ENCODE data around the gene FUT3. TPM values are rescaled to one million over a fixed set of nuclear protein-coding genes. Genes with fewer than 3 reads are reported as not detected.

FUT3 gene
- total RNA-seq, 2 donors from 2014 or later = not detected

- Histone ChIP-seq H3K36me3 (no peaks in the 10 kb centered on the region), H3K27ac (no peak overlapping the region), H3K4me1 (peaks cover 0 to 24% of the 10 kb centered on the region in 2 donors), H3K4me3 (no peak overlapping the region), H3K27me3 (no peaks in the 10 kb centered on the region), H3K9me3 (no peaks in the 10 kb centered on the region)
- DNase-seq (ENCODE audit: low spot score) = no peak
- TF ChIP-seq CTCF (IDR thresholded peaks at IDR 0.05) = no peak
Observed at GRCh38 chr19:5831159-5831558, 20.1 kb downstream of the FUT3 start.

- H3K36me3 ChIP-seq = no peaks in the 10 kb centered on the region
- H3K27me3 ChIP-seq = no peaks in the 10 kb centered on the region
- peak overlapping the region in 1 of 2 donors; percentile 51 for H3K4me3 ChIP-seq
- peak overlapping the region; percentile 86 to 96 for H3K27ac ChIP-seq
- H3K9me3 ChIP-seq = no peaks in the 10 kb centered on the region
- DNase-seq (ENCODE audit: low spot score) = no peak
- H3K4me1 ChIP-seq = peaks cover 0 to 24% of the 10 kb centered on the region in 2 donors
- no peak for TF ChIP-seq CTCF (IDR thresholded peaks at IDR 0.05)
Observed at GRCh38 chr19:5829567-5830310, 21.5 kb downstream of the FUT3 start.

GRCh38 chr19:5828661-5829566 lies 22.3 kb downstream of the FUT3 start:
- H3K27ac ChIP-seq = peak overlapping the region; percentile 86 to 96
- no peaks in the 10 kb centered on the region for H3K9me3 ChIP-seq
- H3K4me3 ChIP-seq = peak overlapping the region; percentile 38 to 51
- peak in 1 of 2 donors; percentile 39 for TF ChIP-seq CTCF (IDR thresholded peaks at IDR 0.05)
- no peaks in the 10 kb centered on the region for H3K27me3 ChIP-seq
- H3K4me1 ChIP-seq = peaks cover 0 to 24% of the 10 kb centered on the region in 2 donors
- DNase-seq (ENCODE audit: low spot score) = no peak
- no peaks in the 10 kb centered on the region for H3K36me3 ChIP-seq

GRCh38 chr19:5827891-5828660 lies 23.2 kb downstream of the FUT3 start:
- peak; percentile 87 for DNase-seq (ENCODE audit: low spot score)
- peak overlapping the region; percentile 38 to 51 for H3K4me3 ChIP-seq
- H3K27me3 ChIP-seq = no peaks in the 10 kb centered on the region
- no peaks in the 10 kb centered on the region for H3K36me3 ChIP-seq
- TF ChIP-seq CTCF (IDR thresholded peaks at IDR 0.05) = no peak
- H3K9me3 ChIP-seq = no peaks in the 10 kb centered on the region
- H3K4me1 ChIP-seq = peaks cover 0 to 24% of the 10 kb centered on the region in 2 donors
- peak overlapping the region; percentile 86 to 96 for H3K27ac ChIP-seq

GRCh38 chr19:5827342-5827890 lies 23.8 kb downstream of the FUT3 start:
- H3K27ac ChIP-seq = peak overlapping the region; percentile 75 to 96
- no peaks in the 10 kb centered on the region for H3K27me3 ChIP-seq
- peak overlapping the region; percentile 38 to 51 for H3K4me3 ChIP-seq
- H3K36me3 ChIP-seq = no peaks in the 10 kb centered on the region
- TF ChIP-seq CTCF (IDR thresholded peaks at IDR 0.05) = no peak
- H3K9me3 ChIP-seq = no peaks in the 10 kb centered on the region
- no peak for DNase-seq (ENCODE audit: low spot score)
- peaks cover 0 to 24% of the 10 kb centered on the region in 2 donors for H3K4me1 ChIP-seq
